Psoas muscle (tissue), 8 donors: ENCODE measurements around the gene AFF3. TPM values are rescaled to one million over a fixed set of nuclear protein-coding genes. Genes with fewer than 3 reads are reported as not detected.

Experiments used
- ATAC-seq, 4 donors: fragments of 200-7000 bp; cut with Tn5 transposase; one replicate each; pipeline ENCODE4 v1.9.1; 2020; ENCODE audit warnings: moderate library complexity in 3 of 4, mild to moderate bottlenecking in 2 of 4
- DNase-seq, 2 donors: peaks; one replicate each; pipeline ENCODE4 v3.0.0-alpha.2; 2020
- H3K27ac ChIP-seq: fragments of 200-600 bp; one replicate; pipeline ENCODE4 v1.8.0; 2022
- H3K27me3 ChIP-seq, 3 donors: fragments of 200-600 bp in 1 of 3; one replicate each; pipeline versions ENCODE4 v1.6.1 to v1.8.0; 2013 to 2022; ENCODE audit warnings: low read length in 2 of 3, mild to moderate bottlenecking in 2 of 3, moderate library complexity in 1 of 3; ENCODE audit not compliant: insufficient read depth in 3 of 3
- H3K36me3 ChIP-seq, 2 donors: fragments of 200-600 bp in 1 of 2; one replicate each; pipeline versions ENCODE4 v1.6.1 to v1.8.0; 2013 to 2022; ENCODE audit warnings: low read depth in 1 of 2, mild to moderate bottlenecking in 1 of 2, moderate library complexity in 1 of 2; ENCODE audit not compliant: insufficient read depth in 1 of 2
- H3K4me1 ChIP-seq: fragments of 200-600 bp; one replicate; pipeline ENCODE4 v1.8.0; 2022
- H3K4me3 ChIP-seq: fragments of 200-600 bp; one replicate; pipeline ENCODE4 v1.8.0; 2022; ENCODE audit warnings: mild to moderate bottlenecking
- H3K9me3 ChIP-seq: fragments of 200-600 bp; one replicate; pipeline ENCODE4 v1.8.0; 2022
- WGBS, 3 donors: extraction: QIAGEN DNeasy Blood & Tissue Kit; methylation state at CpG; one replicate each; pipeline versions ENCODE4 v1.1.6 to v1.1.7; 2013; 5-methylcytosine and 5-hydroxymethylcytosine counted together
- intact Hi-C, 2 donors: fragments of 100-400 bp; cut with DNase I; formaldehyde crosslinking; loops; one replicate each; pipeline versions ENCODE4 v1.11.0 to v1.14.2; 2022
- polyA plus RNA-seq, 3 donors: library from polyadenylated mRNA; stranded (reverse); fragments of 200-250 nt; gene quantifications; one replicate each; pipeline ENCODE4 v1.2.3, GENCODE V29; 2013
- total RNA-seq, 4 donors: library from RNA; stranded (reverse); fragmentation: NEBNext Ultra II Directional in 2 of 4; extraction: Animal tissue kit (Norgen Biotek cat#: 25700) in 2 of 4; gene quantifications; one replicate each; pipeline versions ENCODE4 v1.2.1 to v1.2.4, GENCODE V29; 2021 to 2023
- TF ChIP-seq, protein P1 (sequence below): fragments of 200-600 bp; IDR thresholded peaks from one replicate; pipeline ENCODE4 v1.8.0; 2022; ENCODE audit warnings: antibody characterized with exemption
- donor health status: healthy with polysubstance abuse.
- donor health status: DM: no; HTN: no; CAD: no; lungs with moderate emphysema.
- donor health status: Bipolar disorder and iron deficiency.
- donor health status: healthy.
- donor health status: DM: yes; HTN: yes; CAD: no.
- donor health status: DM: no; HTN: no; CAD: no.
- donor health status: DM: no; HTN: no; CAD: no.
- donor health status: DM: yes; HTN: yes; CAD: no.

Gene AFF3
- total and polyA plus RNA-seq, 7 donors: 0.08 to 2.9 (median 0.44) TPM

DNA sequence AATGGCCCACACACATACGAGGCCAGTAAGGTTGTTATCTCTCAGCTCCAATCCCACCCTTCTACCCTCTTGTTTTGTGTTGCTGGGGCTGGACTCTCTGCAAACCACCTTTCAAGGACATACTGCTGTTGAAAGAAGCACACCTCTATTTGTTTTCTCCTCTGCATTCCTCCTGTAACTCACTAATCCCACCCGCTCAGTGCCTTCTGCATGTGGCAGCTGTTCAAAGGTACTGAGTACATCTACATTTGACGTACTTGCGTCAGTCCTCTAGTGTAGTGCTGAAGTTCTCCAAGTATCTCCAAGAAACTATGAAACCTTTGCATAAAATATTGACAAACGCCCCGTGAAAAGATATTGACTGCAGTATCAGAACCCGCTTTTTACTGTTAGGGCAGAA is 310.6 kb downstream of the AFF3 start:
- no peak for ATAC-seq
- TF ChIP-seq, protein P1, sequence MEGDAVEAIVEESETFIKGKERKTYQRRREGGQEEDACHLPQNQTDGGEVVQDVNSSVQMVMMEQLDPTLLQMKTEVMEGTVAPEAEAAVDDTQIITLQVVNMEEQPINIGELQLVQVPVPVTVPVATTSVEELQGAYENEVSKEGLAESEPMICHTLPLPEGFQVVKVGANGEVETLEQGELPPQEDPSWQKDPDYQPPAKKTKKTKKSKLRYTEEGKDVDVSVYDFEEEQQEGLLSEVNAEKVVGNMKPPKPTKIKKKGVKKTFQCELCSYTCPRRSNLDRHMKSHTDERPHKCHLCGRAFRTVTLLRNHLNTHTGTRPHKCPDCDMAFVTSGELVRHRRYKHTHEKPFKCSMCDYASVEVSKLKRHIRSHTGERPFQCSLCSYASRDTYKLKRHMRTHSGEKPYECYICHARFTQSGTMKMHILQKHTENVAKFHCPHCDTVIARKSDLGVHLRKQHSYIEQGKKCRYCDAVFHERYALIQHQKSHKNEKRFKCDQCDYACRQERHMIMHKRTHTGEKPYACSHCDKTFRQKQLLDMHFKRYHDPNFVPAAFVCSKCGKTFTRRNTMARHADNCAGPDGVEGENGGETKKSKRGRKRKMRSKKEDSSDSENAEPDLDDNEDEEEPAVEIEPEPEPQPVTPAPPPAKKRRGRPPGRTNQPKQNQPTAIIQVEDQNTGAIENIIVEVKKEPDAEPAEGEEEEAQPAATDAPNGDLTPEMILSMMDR: no peak
- Histone ChIP-seq H3K9me3 (no peaks in the 10 kb centered on the region), H3K4me1 (no peaks in the 10 kb centered on the region), H3K4me3 (no peak overlapping the region), H3K36me3 (no peaks in the 10 kb centered on the region), H3K27me3 (no peaks in the 10 kb centered on the region), H3K27ac (no peak overlapping the region)
- DNase-seq: no peak
- intact Hi-C loops: no loop called here
- WGBS, 3 donors: 87 to 90% (median 88%) methylated on average over 7 of the region's 7 CpGs

DNA sequence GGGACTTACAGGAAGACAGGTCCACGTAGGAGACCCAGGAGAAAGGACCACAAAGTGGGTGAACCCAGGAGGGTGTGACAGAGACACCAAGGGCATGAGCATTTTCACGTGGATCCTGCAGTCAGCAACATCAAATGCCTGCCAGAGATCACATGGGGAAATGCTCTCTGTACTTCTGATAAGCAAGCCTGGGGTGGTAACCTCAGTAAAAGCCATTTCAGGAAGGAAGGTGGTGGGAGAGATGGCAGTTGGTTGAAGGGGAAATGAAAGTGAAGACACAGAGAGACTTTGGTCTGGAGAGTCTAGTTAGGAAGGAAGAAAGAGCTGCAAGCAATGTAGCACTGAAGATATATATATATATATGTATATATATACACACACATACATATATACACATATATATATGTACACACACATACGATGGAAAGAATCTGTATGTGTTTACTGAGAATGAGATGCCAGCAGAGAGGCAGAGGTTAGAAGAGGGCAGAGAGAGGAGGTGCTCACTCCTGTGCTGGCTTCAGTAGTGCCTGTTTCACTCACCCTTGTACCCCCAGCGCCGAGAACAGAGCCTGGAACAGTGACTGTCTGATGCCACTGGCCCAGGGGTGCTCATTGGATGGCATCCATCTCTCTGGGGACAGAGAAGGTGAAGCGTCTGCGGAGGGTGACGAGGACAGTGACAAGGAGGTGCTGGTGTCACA is 314.9 kb downstream of the AFF3 start:
- intact Hi-C loops: no loop called here
- WGBS, 3 donors: 85 to 88% (median 87%) methylated on average over 8 of the region's 8 CpGs
- Histone ChIP-seq H3K4me1 (no peaks in the 10 kb centered on the region), H3K36me3 (no peaks in the 10 kb centered on the region), H3K27me3 (peaks cover 0 to 1% (median 0%) of the 10 kb centered on the region in 3 donors), H3K27ac (no peak overlapping the region), H3K9me3 (no peaks in the 10 kb centered on the region), H3K4me3 (no peak overlapping the region)
- no peak for ATAC-seq
- TF ChIP-seq, protein P1: no peak
- DNase-seq: no peak

DNA sequence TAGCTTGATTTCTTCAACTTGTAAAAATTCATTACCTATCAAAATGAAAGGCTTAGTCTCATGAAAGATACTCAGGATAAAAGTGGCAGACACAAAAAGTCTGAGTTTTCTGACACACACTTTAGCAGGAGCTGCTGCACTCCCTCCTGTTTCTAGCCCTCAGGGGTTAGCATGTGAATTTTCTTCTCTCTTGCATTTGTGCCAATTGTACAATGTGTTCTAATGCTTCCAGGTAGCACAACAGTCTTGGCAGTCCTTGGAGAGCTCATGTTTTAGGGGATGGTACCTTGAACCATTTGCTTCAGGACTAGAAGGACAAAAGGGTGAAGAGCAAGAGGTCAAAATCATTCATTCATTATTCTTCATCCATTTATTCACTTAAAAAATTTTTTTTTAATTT is 316.8 kb downstream of the AFF3 start:
- no peak for ATAC-seq
- no peaks in the 10 kb centered on the region for H3K4me1 ChIP-seq
- TF ChIP-seq, protein P1: no peak
- H3K27ac ChIP-seq: no peak overlapping the region
- DNase-seq: no peak
- no peaks in the 10 kb centered on the region for H3K9me3 ChIP-seq
- peaks cover 0 to 1% (median 0%) of the 10 kb centered on the region in 3 donors for H3K27me3 ChIP-seq
- no peaks in the 10 kb centered on the region for H3K36me3 ChIP-seq
- H3K4me3 ChIP-seq: no peak overlapping the region
- intact Hi-C loops: no loop called here

DNA sequence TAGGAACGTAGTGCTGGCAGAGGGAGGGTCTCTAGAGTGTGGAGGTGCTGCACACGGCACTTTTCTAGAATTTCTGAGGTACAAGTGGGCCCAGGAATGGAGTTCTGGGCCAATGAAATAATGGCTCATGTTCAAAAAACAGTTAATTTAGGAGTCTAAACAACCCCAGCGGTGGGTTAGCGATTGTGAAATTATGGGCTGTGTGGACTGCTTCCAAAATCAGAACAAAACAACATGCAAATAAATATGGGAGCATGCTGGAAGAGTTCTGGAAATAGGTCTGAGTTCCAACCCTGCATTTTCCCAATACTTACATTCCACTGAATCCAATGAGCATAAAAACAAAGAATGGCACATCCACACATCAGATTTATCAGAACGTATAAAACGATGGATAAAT is 317.6 kb downstream of the AFF3 start:
- H3K27me3 ChIP-seq: peaks cover 0 to 1% (median 0%) of the 10 kb centered on the region in 3 donors
- ATAC-seq: no peak
- H3K4me1 ChIP-seq: no peaks in the 10 kb centered on the region
- TF ChIP-seq, protein P1: no peak
- 66 to 78% (median 68%) methylated on average over 6 of the region's 6 CpGs for WGBS, 3 donors
- no peak overlapping the region for H3K4me3 ChIP-seq
- no peak overlapping the region for H3K27ac ChIP-seq
- no peaks in the 10 kb centered on the region for H3K9me3 ChIP-seq
- intact Hi-C loops: loop anchor here (5.0 kb wide), 2 partner anchors 267 to 418 kb away; no protein-coding TSS in a partner anchor
- H3K36me3 ChIP-seq: no peaks in the 10 kb centered on the region
- no peak for DNase-seq
